Measurements from ENCODE around the gene ARHGEF7.
A peak's percentile ranks its signal among the peaks of the same experiment; 100 is the strongest.

Gene ARHGEF7

DNA sequence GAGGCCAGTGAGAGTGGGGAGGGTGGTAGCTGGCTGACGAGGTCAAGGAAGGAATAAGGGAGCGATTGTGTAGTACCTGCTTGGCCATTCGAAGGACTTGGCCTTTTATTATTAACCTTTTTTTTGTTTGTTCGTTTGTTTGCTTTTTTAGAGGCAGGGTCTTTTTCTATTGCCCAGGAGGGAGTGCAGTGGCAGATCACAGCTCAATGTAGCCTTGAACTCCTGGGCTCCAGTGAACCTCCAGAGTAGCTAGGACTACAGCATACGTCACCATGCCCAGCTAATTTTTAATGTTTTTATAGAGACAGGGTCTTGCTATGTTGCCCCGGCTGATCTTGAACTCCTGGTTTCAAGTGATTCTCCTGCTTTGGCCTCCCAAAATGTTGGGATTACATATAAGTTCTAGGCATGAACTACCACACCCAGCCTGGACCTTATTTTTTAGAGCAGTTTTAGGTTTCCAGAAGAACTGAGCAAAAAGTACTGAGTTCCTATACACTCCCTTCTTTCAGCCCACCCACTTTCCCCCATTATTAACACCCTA, 25.5 kb downstream of the ARHGEF7 start:
- DNase-seq = no peak

DNA sequence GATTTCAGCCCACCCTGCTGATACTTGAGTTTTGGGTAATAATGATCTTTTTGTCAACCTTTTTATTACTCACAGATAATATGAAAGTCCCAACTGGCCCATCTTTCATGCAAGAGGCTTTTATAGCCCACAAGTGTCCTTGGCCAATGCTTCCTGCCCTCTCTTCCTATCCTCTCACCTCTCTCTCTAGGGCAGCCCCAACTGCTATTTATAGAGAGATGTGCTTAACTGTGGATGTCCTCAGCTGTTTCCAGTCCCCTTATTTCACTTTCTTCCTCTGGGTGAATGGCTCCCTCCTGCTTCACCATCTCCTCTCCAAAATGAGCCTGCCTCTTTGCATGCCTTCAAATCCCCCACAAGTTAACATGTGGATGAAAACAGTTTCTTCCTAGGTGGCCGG, 27.4 kb downstream of the ARHGEF7 start:
- DNase-seq = no peak

DNA sequence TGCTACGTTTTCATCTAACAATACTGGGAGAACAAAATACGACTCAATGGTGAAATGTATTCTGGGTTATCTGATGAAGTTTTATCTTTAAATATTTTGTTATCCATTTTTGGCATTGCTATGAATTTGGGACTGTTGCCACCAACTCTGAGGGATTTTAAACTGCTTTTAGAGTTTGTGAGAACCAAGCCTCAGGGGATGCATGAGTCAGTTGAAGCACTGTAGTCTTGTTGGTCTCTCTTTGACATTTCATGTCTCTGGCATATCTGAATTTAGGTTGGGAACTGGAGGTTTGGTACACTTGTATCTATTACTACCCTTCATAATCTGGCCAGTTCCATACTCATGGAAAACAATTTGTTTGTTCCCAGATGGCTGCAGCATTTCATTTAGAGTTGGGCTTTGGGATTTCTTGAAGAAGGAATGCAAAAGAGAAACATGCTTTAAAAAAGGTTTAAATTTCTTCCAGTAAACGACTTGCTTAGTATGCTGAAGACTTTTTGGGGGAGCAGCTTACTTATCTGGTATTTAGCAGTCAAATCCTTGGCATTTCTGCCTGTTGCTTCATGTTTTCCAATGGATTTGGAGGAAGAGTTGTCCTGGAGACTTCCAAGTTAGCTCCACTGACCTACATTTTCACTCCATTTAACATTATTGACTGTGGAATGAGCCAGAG, 28.9 kb downstream of the ARHGEF7 start:
- no peak for DNase-seq

DNA sequence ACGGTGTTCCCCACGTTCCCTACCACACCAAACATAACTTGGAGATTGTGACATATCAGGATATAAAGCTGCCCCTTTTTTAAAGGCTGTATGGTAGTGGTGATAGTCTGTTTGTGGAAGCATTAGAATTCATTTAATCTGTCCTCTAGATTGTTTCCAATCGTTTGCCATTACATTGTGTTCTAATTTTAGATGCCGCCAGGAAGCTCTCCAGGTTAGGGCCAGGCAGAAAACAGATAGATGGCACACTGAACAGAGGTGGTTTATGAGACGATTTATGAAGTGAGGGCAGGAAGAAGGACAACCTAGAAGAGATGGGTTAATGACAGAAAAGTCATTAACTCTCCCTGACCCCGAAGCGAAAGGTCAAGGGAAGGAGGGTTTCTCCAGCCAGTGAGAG, 30.0 kb downstream of the ARHGEF7 start:
- DNase-seq = no peak

DNA sequence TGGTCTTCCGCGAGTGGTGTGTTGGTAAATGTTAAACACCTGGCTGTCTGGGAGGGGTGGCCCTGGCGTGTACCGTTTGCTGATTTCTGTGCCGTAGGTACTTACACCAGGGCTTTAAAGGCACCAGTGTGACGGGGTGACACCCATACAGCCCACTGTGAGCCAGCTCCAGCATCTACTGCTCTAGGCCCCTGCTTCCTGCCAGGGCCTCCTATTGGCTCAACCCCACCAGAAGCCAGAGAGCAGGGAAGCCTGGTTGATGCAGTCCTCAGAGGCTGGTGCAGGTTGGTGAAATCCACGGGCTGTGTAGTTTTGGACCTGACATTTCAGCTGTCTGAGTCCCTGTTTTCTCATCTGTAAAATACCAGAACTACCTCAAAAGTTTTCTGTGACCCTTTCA, 30.4 kb downstream of the ARHGEF7 start:
- DNase-seq = no peak

DNA sequence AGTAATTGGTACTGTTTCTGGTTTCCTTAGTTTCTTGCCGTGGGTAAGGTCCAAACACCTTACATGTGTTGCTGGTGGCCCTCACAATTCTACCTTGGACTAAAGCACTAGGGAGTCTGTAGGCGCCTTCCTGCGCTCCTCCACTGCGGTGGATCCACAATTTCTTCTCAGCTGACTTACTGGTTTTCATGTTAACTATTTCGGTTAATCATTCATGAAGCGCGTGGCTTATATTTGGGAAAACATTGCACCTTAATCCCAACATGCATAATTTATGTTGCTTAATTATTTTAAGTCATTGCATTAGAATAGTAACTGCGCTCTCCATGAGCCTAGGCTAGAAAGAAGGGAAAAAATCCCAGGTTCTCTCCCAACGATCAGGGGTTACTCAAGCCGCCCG, 37.7 kb downstream of the ARHGEF7 start:
- DNase-seq = no peak

DNA sequence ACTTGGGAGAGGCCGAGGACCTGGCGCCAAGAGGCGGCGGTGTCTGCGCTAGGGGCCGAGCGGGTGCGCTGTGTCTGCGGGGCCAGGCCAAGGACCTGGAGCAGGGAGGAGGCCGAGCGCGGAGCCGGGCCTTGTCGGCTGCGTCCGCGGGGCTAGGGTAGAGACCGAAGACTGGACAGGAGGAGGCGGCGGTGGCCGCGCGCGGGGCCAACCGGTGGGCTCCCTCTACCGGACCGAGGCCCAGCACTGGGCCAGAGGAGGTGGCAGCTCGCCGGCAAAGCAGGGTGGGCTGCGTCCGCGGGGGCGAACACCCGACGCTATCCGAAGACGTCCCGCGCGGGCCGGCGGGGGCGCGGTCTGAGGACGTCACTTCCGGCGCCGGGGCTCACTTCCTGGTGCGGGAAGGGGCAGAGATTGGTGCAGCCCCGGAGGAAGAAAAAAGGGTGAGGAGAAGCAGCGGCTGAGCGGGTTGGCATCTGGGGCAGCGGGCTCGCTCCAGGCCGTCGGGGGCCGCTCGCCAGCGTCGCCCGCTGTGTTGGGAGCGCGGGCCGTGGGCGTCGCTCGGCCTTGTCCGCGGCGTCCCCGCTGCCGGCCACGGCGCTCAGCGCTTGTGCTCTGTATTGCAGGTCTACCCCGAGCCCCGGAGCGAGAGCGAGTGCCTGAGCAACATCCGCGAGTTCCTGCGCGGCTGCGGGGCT, 38.3 kb downstream of the ARHGEF7 start:
- peak; percentile 97 for DNase-seq

DNA sequence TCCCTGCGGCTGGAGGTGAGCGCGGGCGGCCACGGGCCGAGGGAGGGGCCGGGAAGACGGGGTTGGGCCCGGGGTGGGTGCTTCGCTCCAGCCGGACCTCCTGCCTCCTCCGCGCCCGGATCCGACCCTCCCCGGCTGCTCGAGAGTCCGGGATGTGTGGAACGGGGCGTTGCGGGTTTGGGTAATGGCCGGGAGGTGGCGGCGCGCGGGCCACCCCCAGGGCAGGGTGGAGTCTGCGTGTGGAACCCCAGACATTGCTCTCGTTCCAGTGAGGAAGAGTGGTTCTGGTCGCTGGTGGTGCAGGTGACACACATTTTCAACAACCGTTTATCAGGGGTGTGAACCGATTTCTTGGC, 38.8 kb downstream of the ARHGEF7 start:
- peak; percentile 65 for DNase-seq

DNA sequence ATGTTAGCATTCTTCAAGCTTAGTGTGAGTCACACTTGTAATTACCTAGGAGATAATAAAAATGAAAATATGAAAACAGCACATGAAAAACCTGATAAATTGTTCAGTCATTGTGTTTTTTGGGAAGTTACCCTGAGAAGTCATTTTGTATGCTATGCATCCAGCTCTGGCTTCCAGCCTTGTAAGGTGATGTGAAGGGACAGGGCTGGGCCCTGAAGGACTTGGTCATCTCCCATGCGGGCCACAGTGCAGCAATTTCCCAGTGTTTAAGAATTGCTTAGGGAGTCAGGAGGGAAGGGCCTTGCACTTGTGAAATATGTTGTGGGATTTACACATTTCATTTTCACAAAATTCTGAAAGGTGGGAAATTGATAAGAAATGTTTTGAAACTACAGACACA, 41.3 kb downstream of the ARHGEF7 start:
- no peak for DNase-seq

DNA sequence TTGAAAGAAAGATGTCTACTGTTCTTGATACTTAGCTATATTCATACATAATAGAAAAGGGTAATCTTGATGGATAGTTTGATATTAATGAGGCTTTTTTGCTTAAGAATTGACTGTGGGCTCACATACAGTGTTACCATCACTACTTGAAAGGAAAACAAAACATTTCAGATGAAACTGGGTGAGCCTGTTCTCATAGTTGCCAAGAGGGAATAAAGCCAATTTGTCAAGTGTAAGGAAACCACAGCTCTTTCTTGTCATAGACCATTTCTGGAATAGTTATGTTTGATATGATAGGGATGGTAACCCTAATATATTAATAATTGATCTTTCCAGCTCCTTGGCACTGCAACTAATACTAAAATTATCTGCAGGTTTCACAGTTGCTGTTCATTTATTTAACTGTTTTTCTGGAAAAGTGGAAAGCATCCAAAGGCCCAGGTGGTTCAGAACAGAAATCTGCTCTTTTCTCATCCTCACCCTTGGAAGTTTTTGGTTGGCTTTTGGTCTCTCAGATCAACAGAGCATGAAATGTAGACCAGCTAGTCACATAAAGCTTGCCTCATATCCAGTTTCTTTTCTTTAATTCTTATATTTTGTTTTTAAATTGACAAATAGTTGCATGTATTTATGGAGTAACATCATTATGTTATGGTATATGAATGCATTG, 43.2 kb downstream of the ARHGEF7 start:
- DNase-seq = no peak

DNA sequence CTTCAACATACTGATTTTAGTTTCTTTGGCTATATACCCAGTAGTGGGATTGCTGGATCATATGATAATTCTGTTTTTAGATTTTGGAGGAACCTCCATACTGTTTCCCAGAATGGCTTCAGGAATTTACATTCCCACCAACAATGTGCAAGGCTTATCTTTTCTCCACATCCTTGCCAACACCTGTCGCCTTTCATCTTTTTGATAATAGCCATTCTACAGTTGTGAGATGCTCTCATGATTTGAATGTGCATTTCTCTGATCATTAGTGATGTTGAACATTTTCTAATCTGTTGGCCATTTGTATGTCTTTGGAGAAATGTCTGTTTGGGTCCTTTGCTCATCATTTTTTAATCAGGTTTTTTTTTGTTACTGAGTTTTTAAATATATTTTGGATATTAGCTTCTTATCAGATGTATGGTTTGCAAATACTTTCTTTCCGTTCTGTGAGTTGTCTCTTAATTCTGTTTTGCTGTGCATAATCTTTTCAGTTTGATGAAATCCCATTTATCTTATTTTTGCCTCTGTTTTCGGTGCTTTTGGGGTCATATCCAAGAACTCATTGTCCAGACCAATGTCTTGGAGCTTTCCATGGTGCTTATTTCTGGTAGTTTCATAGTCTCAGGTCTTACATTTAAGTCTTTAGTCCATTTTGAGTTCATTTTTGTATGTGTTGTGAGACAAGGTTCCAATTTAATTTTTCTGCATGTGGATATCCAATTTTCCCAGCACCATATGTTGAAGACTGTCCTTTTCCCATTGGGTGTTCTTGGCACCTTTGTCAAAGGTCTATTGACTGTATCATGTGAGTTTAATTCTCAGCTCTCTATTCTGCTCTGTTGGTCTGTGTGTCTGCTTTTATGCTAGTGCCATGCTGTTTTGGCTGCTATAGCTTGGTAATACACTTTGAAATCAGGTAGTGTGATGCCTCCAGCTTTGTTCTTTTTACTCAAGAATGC, 44.5 kb downstream of the ARHGEF7 start:
- no peak for DNase-seq

DNA sequence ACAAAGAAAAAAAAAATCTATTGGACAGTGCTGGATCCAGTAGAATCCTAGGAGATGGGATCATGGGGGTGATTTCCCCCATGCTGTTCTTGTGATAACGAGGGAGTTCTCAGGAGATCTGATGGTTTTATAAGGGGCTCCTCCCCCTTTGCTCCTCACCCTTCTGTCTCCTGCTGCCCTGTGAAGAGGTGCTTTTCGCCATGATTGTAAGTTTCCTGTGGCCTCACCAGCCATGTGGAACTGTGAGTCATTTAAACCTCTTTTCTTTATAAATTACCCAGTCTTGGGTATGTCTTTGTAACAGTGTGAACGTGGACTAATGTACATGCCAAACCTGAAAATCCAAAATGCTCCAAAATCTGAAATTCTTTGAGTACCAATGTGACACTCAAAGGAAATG, 45.5 kb downstream of the ARHGEF7 start:
- no peak for DNase-seq

DNA sequence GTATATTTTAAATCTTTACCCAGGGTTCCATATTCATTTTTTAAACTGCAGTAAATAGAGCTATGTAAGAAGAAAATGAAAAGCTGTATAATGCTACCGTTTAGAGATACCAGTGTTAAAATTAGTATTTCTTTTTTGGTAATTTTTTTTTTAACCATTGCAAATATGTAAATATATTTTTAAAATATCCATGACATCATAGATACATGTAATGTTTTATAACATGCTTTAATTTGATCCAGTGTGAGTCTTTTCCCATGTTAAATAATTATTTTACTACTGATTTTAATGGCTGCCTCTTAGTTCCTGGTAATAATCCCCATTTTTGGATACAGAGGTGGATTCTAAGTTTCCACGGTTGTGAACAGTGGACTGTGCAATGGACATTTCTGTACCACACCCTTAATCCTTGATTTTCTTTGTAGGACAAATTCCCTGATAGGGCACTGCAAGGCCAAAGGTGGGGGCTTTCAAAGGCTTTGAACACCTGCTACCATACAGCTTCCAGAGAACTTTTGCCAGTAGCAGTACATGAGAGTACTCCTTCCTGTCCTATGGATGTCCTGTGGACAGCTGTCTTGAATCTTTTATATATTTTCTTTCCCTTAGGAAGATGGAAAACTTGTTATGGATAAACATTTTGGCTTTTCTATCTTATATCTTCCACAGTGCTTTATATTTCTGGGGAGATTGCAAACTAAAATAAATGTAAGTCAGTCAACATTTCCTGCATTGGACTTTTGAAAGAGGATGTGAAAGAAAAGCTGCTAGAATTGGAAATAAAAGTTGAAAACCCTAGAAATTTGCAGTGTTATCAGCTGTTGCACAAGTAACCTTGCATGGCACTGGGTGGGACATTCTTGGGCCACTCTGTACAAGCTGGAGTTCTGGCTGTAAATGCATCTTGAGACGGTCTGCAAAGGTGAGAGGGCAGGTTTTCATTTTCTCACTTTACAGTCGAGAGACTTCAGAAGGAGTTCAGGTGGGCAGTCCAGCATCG, 46.8 kb downstream of the ARHGEF7 start:
- no peak for DNase-seq

DNA sequence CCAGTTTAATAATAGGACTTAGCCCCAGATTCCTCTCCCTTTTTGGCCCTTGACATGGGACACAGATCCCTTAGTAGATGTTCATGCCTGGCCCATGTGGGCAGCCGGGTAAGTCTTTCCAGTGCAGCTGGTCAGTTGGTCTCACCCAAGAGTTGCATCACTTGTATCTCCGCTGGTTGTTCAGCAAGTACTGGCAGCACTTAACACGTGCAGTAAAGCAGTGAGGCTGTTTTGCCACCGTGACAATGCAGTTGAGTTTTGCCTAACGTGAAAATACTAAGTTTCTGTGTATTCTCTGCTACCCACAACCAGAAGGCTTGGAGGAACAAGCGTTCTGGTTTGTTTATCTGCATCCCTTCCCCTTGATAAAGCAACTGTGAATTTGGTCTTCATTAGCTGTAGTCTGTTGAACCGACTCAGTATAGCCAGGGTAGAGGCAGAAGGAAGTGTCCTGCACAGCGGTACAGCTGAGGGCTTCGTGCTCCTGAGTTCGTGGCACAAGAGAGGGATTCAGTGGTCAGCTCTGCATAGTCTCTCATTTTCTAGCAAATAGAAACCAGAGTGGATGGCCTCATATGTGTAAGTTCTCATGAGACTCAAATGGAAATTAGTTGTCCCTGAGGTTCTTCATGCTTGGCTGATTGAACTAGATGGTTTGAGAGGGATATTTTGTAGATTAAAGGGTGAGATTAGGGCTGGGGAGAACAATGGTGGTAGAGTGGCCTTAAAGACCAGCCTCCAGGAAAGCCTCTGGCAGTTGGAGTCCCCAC, 50.3 kb downstream of the ARHGEF7 start:
- no peak for DNase-seq

DNA sequence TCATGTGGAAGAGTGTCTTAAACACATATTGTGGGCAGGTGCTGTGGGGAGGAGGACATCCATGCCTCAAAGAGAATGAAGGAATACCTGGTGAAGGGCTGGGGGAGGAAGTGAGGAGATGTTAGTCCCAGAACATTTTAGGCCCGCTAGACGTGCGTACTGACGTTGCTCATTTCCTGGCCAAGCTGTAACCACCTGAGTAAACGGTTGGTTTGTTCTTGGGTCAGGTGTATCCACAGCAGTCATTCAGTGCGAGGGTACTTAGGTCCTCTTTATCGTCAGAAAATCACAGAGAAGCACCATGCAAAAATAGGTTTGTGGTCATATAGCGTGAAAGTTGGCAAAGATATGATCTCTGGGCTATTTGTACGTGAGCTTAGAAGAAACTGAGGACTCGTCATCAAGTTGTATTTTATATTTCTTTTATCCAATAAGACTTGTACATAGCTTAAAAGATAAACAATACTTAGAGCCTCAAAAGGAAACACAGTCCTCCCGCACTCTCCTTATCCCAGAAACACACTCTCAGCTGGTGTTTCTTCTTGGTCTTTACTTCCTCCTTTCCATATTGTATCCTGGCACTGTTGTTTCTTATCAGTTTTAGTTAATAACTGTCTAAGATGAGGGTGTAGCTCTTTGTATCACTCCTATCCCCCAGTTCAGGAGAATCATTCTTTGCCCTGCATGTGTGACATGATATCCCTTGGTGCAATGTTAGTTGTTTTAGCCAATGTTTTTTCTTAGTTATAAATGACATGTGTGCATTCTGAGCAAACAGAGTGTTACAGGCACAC, 52.0 kb downstream of the ARHGEF7 start:
- DNase-seq = no peak

DNA sequence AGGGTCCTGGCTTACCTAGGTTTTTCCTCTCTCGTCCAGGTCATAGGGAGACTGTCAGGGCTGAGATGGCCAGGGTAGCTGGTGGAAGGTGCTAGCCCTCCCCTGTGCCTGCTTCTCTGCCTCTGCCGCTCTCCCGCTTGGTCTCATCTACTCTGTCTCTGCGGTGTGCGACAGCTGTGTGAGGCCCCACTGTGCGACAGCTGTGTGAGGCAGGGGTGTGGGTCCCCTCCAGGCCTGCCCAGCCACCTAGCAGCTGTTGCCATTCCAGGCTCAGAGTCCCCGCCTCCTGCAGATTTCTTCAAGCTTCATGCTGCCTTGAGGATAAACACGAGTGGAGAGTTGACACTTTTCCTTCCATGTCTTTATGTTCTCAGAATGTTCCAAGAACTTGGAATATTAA, 53.0 kb downstream of the ARHGEF7 start:
- peak; percentile 61 for DNase-seq

DNA sequence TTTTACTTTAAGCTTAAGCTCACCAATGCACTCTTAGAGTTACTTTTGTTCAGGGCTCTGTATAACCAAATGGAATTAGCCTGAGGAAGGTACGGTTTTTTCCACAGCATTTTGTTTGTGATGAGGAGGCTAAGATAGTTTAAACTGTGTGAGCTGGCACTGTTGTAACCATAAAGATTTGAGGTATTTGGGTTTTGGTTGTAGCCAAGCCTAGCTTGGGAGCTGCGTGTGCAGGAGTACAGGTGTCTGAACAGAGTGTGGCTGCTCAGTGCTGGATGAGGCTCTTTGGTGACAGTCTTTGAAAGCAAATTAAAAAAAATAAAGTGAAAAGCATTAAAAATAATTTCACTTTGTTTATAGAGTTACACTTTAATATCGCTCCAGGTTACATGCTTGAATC, 56.0 kb downstream of the ARHGEF7 start:
- DNase-seq = no peak

DNA sequence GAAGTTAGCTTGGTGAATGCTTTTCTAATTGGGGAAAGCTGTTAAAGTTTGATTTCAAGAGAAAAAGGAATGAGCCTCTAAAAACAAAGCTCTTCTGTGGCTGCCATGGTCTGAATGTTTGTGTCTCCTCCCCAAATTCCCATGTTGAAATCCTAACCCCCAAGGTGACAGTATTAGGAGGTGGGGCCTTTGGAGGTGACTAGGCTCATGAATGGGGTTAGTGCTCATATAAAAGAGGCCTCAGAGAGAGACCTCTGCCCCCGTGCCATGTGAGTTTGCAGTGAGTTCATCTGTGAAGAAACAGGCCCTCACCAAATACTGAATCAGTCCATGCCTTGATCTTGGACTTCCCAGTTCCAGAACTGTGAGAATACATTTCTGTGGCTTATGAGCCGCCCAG, 56.5 kb downstream of the ARHGEF7 start:
- no peak for DNase-seq

DNA sequence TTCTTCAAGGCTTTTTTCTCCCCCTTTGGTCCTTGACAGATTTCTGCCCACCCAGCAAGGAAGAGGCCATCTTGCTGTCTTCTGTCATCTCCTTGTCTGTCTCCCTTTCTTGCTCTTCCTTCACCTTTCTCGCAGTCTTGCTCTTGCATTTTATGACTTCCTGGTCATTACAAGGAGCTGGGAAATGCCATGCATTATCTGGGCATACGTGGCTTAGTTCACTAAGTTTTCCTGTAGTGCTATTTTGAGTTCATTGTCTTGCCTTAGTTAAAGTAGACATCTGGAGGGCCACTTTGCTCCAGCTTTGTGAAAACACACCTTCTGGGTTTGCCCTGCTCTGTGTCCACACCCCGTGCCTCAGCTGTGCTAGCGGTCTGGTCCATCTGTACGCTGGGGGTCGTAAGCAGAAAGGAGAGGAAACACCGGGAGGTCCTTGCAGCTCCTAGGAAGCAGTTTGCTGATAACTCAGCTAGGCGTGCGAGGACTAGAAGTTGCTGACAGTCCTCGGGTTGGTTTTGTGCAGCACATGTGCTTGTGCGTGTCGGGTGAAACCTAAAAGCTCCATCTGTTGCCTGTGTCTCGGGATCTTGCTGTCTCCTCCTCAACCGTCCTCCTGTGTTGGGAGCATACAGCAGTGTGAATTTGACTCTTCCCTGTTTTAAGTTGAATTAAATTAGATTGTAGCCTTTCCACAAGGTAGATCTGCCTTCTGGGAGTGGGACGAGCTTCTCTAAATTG, 59.4 kb downstream of the ARHGEF7 start:
- no peak for DNase-seq
